NCI-H510A (cell line): Measurements from ENCODE around the gene ZSCAN2.
"Not testable (repeated sequence)": the region's sequence is repeated elsewhere in the genome, so short reads cannot be mapped to it uniquely, and the experiment has no call there.

Experiments
- DNase-seq: peaks from one replicate; lab custom pipeline; 2025; lab: John Stamatoyannopoulos, UW

ZSCAN2 gene

DNA sequence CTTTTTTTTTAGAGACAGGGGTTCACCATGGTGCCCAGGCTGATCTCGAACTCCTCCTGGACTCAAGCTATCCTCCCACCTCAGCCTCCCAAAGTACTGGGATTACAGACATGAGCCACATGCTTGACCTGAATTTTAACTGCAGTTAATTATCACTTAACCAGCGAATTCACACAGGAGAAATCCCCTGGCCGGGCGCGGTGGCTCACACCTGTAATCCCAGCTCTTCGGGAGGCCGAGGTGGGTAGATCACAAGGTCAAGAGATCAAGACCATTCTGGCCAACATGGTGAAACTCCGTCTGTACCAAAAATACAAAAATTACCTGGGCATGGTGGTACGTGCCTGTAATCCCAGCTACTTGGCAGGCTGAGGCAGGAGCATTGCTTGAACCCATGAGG, 41.1 kb downstream of the ZSCAN2 start:
- DNase-seq, result not testable (repeated sequence)

DNA sequence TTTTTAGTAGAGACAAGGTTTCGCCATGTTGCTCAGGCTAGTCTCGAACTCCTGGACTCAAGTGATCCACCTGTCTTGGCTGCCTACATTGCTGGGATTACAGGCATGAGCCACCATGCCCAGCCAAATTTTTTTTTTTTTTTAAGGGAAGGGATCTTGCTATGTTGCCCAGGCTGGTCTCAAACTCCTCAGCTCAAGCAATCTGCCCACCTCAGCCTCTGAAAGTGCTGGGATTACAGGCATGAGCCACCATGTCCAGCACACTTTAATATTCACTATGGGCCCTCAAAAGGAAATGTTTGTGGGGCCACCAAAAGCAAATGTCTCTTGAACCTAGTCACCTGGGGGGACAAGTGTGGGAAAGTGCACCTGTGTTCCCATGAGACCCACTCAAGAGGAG, 41.8 kb downstream of the ZSCAN2 start:
- not testable (repeated sequence) for DNase-seq

DNA sequence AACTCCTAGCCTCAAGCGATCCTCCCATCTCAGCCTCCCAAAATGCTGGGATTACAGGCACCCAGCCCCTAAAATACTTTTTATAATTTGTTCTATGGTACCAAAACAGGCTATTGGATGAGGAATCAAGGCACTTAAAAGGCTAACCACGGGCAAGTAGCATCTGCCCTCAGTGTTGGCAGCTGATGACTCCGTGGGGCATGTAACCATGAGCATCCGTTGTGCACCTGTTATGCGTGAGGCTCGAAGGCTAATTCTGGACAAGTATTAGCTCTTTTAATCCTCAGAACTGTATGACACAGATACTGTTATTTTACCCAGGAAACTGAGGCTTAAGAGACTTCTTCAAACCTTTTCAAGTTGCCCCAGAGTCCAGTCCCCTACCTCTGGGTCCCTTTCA, 43.0 kb downstream of the ZSCAN2 start:
- no peak for DNase-seq

DNA sequence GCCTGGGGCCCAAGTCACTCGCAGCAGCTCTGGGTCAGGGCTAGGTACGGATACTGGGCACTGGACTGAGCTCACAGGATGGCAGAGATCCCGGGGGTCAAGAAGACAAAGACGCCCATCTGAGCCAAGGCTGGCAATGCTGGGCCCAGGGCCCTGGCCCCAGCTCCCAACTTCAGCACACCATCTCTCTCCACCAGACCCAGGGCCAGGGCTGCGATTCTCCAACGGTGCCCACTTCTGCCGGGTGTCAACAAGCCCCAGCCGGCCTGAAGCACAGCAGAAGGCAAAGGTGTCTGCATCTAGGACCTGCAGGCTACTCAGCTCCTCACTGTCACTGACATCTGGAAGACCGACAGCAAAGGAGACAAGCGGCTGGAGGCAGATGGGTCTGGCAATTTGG, 44.7 kb downstream of the ZSCAN2 start:
- no peak for DNase-seq

DNA sequence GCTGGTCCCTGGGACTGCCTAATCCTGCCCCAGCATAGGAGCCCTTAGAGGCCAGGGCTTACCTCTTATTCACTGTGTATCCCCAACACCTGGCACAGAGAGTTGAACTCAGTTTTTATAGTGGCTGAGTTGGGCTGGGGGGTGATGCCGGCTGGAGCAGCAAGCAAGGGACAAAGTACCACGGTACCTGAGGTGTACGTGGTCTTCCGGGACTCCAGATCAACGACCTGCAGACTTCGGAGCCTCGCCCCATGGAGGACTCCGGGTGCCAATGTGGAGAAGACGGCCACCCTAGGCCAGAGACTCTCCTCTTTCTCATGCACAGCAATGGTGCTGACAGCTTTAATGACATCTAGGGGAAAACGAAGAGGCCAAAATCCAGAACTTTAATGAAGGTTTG, 45.2 kb downstream of the ZSCAN2 start:
- no peak for DNase-seq

DNA sequence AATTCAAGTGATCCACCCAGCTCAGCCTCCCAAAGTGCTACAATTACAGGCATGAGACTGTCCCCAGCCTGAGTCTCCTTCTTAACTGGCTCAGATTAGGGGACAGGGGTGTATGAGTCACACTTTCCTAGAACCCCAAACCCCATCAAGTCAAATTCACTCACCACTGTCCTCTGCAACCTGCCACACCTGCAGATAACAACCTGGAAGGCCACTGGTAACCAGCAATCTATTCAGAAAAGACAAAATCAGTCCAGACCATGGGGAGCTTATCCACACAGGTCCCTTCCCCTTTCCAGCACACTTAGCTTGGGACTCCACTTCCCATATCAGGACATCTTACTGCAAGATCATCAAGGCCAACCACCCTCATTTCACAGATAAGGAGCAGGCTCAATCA, 46.9 kb downstream of the ZSCAN2 start:
- no peak for DNase-seq

DNA sequence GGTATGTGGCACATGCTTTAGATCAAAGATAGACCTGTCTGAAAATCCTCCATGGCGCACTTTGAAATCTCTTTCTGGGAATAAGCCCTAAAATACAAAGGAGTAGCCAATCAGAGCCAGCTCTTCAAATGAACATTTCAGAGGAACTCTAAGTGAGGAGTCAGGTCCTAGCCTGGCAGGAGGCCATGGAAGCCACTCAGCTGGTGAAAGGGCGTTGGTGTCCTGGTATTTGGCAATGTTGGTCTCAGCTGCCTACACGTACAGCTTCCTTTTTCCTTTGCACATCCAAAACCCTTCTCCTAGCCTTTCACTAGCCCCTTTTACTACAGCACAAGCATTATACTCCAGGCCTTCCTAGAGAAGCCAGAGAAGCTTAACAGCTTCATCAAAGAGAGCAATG, 47.7 kb downstream of the ZSCAN2 start:
- no peak for DNase-seq

DNA sequence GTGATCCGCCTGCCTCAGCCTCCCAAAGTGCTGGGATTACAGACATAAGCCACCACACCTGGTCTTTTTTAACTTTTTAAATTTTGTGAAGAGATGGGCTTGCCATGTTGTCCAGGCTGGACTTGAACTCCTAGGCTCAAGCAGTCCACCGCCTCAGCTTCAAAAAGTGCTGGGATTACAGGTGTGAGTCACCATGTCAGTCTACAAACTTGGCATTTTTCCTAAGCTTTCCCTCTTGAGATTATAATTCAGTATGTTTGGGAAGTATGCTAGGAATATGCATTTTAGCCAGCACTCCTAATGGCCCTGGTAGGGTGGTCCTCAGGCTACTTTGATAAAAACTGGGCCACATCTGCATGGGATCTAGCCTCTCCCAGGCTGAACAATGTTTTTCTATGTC, 48.9 kb downstream of the ZSCAN2 start:
- DNase-seq, result no peak

DNA sequence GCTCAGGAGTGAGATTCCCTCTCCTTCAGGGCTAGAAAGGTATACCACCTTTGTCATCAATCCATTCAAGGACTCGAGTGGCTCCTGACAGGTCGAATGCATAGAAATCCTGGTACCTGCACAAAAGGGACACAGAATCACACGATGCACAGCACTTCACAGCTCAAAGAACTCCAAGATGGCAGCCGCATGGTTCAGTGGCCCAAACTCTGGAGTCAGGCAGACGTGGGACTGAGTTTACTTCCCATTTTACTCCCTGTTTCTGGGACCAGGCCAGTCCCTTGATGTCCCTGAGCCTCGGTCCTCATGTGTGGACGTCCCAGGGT, 52.7 kb downstream of the ZSCAN2 start:
- no peak for DNase-seq

DNA sequence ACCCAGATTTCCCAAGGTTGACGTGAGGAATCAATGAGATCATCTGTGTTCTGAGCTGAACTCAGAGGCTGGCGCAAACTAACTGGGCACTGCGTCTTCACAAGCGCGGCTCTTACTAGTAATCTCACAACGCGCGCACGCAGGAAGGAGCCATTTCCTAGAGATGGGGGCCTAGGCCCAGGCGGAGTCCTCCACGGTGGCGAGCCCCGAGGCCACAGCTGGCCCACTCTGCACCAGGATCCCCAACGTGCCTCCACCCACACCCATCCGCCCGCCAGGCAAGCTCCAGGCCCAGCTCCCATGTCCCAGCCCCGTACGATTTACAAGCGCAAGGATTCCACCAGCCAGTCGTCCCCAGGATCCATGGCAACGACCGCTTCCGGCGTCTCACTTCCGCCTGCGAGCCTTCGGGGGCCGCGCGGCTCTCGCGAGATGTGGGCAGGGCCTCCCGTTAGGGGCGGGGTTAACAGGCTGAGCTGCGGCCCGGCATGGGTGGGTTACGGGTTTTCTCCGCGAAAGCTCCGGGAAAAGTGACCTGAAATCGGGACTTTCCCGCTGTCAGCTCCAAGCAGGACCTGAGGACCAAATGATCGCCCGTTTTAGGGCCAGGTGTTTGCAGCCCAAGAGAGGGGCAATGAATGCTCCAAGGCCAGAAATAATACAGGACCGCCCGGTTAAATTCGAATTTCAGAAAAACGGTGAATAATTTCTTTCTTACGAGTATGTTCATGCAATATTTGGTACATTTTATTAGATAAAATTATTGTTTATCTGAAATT, 53.3 kb downstream of the ZSCAN2 start, which contains the start of gene WDR73:
WDR73 (minus strand) TSS at position 374 of the 779 bp plus-strand sequence; CDS start at position 365, 9 bp downstream.
- peak; percentile 73 for DNase-seq

DNA sequence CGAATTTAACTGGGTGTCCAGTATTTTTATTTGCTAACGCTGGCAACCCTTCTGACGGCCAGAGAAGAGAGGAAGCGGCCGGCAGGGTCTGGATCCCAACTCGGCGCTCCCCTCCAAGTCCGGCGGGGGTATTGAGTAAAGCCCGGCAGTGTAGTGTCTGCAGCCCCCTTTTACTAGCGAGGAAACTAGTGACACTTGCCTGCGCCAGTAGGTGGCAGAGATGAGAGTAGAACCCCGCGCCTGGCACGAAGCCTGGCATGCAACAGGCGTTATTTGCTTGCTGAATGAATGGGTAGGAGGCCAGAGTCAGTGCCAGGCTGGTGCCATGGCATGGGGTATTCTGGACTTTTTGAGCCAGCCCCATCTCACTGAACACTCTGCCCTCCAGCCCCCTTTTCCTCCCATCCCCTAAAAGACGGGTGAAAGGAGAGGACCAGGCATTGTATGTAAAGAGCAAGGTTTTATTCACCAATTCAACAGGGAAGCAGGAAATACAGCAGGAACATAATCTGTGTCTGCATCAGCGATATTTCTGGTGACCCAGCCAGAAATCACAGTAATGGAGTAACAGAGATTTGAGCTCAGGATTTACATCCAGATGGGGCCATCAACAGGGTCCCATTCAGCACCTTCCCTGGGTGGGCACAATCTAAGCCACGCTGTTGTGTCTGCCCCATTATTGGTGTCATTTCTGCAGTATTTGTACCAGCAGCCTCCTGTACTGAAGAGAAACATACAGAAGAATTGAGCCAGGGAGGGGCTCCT, 54.1 kb downstream of the ZSCAN2 start:
- DNase-seq, result peak; percentile 47

DNA sequence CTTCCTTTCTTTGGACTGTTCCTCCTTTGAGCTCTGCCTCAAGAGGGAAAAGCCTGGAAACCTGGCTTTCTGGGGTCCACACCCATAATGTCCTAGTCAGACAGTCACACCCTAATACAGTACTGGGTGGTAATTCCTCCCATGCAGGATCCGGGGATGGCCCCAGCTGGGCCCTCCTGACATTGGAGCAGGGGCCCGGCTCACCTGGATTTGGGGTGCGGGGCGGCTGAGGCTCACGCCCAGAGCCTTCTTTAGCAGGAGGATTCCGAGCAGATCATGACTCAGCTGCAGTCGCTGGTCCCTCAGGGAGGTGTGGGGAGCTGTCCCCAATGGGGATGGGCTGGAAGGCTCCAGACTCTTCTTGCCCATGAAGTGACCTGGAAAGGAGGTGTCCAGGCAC, 56.2 kb downstream of the ZSCAN2 start:
- no peak for DNase-seq

DNA sequence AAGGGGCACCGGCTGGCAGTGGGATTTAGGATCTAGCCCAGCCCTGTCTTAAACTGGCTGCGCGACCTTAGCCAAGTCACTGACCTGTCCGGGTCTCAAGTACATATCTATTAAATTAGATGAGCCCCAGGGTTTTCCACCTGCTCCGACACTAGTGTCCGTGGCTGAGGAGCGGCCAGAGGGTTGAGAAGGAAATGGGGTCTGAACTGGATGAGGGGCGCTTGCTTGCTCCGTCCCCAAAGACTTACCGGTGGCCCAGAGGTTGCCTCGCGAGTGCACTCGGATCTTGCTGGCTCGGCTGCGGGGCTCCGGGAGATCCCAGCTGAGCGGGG, 56.9 kb downstream of the ZSCAN2 start:
- no peak for DNase-seq

DNA sequence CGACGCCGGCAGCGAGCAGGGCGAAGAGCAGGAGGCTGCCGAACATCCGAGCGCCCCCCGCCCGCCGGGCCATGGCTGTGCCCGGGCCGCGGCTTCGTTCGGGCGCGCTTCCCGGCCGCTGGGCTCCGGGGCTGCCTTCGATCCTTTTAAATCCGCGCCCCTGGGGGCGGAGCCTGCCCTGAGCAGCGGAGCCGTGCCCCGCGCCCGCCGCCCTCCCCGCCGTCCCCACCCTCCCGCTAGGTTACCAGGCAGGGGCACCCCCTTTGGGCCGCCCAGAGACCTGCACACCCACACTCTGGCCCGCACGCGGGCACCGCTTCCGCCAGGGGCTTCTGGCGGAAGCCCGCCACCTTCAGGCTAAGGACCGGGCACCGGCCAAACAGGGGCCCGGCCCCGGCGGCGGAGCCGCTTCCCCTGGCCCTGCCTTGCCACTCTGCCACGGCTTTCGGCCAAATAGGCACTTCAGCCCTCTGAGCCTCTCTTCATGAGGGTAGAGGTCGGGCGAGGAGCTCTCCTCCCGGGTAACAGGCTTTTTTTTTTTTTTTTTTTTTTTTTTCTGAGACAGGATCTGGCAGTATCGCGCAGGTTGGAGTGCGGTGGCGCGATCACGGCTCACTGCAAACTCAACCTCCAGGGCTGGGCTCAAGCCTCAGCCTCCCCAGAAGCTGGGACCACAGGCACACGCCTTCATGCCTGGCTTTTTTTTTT, 57.4 kb downstream of the ZSCAN2 start, which contains the start of gene NMB:
NMB (minus strand) TSS at position 120 of the 708 bp plus-strand sequence; CDS start at position 73, 47 bp downstream.
- DNase-seq, result peak; percentile 77

DNA sequence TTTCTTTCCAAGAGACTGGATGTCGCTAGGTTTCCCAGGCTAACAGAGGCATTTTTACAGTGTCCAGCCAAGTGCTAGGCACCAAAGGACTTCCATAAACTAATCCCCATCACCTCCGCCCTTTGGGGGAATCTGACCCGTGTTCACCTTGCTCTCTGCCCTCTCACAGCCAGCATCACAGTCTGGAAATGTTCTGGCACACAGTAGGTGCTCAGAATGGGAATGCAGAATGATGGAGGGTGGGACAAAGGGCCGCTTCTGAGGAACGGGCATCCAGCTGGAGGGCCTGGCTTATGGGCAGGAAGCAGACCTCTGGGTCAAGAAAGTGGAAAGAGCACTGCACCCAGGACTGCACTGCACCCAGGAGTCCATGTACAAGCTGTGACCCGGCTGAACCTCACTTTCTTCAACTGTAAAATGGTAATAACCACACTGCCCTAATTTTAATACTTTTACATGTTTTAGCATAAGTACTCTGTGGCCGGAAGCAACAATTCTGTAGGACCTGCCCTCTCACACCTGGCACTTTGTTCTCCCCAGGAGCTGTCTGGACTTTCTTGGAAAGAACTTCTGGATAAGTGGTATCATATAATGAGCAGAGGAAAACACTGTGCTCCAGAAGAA, 58.1 kb downstream of the ZSCAN2 start:
- DNase-seq, result no peak

DNA sequence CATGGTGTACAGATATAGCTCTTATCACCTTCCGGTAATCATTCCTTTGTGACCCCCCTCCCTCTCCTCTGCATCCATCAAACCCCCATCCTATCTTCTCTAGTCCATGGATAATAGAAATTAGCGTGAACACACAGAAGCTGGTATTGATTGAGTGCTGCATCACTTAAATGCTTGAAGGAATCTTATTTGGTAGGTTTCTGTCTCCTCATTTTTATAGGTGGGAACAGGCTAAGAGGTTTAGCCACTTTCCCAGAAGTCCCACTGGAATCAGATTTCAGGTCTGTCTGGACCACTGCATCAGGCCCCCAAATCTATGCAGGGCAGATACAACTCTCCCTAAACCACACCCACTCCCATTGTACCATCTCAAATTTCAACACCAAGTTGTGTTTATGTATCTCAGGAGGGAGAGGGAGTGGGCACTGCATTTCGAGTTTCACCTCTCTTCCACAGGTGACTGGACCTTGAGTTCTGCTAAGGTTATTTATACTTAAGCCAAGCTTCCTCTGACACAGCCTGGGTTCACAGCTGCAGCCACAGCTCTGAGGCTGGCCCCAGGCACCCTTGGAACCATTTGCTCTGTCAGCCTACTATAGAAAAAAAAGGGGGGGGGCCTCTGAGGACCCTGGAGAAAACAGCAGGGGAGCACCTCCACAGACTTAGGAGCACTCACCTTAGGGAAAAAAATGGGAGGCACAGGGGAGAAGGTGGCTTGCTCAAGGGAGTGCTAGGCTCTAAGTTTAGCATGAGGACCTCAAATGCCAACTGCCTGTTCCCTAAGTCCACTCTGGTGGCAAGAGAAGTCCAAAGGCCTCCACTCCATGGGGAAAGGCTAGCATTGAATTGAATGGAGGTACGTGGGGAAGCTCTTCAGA, 59.3 kb downstream of the ZSCAN2 start:
- DNase-seq, result no peak

DNA sequence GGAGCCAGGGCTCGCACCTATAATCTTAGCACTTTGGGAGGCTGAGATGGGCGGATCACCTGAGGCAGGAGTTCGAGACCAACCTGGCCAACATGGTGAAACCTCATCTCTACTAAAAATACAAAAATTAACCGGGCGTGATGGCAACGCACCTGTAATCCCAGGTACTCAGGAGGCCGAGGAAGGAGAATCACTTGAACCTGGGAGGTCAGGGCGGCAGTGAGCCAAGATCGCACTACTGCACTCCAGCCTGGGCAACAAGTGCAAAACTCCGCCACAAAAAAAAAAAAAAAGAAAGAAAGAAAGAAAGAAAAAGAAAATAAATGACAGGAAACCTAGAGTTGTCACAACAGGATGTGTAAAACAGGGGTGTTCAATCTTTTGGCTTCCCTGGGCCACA, 60.2 kb downstream of the ZSCAN2 start:
- no peak for DNase-seq

DNA sequence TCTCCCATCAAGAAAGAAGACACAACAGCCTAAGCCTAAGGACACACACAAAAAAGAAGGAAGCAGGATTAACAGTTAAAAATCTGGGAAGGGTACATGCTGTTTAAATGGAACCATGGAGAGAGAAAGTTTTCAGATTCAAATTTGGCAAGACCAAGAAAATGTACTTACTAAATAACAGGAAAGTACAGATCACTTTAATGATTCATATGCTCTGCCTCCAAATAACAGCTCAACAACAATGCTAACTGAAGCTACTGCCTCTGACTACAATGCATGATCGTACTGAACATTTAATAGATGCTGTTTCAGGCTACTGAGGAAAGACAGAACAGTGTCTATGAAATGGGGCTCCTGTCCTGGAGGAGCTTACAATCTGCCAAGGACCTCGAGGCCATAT, 65.6 kb downstream of the ZSCAN2 start:
- DNase-seq, result no peak

DNA sequence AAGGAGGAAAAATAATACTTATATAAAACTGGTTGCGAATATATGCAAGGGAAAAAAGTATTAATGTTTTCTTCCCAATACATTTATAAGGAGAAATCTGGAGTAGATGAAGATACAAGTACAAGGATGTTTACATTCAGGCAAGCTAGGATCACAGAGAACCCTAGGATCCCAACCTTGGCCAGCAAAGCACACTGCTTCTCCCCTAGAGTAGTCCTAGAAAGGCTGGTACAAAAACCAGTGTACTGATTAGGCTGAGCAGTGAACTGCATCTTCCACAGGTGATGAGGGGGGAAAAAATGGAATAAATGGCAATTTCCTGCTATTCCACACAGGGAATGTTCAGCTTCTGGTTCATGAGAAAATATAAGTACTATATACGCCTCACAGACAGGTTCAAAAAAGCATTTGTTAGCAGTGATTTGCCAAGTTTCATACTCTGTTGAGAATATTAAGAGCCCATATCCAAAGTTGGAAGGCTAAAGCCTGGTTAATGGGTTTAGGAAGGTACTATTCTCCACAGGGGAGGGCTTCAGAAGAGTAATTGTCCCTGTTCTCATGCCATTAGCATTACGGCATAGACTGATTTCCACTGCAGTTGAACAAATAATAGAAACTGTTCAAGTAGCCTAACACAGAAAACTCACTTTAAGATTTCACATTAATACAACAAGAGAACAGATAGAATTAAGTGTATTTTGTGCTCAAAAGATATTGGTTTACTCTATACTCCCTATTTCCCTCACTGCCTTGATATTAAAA, 67.6 kb downstream of the ZSCAN2 start:
- DNase-seq, result no peak

DNA sequence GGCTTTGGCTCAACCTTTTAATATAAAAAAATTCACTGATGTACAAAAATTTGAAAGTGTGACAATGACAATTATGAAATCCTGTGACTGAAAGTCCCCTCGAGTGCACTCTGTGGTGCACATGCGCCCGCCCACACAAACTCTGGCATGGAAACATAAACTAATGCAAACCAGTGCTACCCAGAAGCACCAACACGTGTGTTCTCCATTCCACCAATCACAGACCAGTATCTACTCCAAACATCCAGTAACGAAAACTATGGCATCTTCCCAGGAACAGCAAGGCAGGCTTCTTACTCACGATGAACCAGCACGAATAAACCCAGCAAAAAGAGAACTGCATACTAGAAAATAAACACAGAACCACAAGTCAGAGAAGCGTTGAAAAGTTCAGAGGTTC, 68.9 kb downstream of the ZSCAN2 start:
- no peak for DNase-seq

DNA sequence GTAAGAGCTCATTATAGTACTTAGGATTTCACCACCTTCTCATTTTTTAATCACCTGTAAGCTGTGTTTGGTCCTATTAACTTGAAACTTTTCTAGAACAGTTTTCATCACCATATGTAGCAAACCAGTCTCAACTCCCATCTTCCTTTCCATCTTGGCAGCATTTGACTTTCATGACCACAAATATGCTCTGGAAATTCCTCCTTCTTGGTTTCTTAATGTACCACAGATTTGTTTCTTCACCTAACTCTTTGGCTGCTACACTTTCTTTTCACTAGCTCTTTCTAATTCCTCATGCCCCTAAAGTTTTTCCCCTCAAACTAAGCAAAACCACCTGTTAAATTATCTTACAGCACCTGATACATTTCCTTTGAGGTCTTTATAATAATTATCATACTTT, 70.4 kb downstream of the ZSCAN2 start:
- no peak for DNase-seq
